Muscle layer of colon (tissue), 2 donors: Measurements from ENCODE around the gene ADAM12.

Source experiments
- H3K27ac ChIP-seq: one replicate; pipeline ENCODE4 v1.7.0; 2013; ENCODE audit warnings: low read depth, mild to moderate bottlenecking, low read length, moderate library complexity
- H3K27me3 ChIP-seq, 2 donors: one replicate each; pipeline ENCODE4 v1.7.0; 2013; ENCODE audit warnings: low read length in 2 of 2, mild to moderate bottlenecking in 2 of 2; ENCODE audit not compliant: insufficient read depth in 2 of 2, control insufficient read depth in 1 of 2
- H3K36me3 ChIP-seq: one replicate; pipeline ENCODE4 v1.7.0; 2013; ENCODE audit warnings: mild to moderate bottlenecking, low read length; ENCODE audit not compliant: insufficient read depth
- H3K4me1 ChIP-seq: one replicate; pipeline ENCODE4 v1.7.0; 2013; ENCODE audit warnings: mild to moderate bottlenecking, low read length; ENCODE audit not compliant: insufficient read depth
- H3K4me3 ChIP-seq, 2 donors: one replicate each; pipeline ENCODE4 v1.7.0; 2013; ENCODE audit warnings: low read length in 2 of 2, low read depth in 1 of 2, mild to moderate bottlenecking in 1 of 2, moderate library complexity in 1 of 2
- H3K9ac ChIP-seq: one replicate; pipeline ENCODE4 v1.7.0; 2013; ENCODE audit warnings: low read length
- H3K9me3 ChIP-seq: one replicate; pipeline ENCODE4 v1.7.0; 2013; ENCODE audit warnings: mild to moderate bottlenecking, low read length
- donor health status: abdominal sarcoma.
- donor health status: Adenocarcinoma of cecum.

ADAM12 gene

DNA sequence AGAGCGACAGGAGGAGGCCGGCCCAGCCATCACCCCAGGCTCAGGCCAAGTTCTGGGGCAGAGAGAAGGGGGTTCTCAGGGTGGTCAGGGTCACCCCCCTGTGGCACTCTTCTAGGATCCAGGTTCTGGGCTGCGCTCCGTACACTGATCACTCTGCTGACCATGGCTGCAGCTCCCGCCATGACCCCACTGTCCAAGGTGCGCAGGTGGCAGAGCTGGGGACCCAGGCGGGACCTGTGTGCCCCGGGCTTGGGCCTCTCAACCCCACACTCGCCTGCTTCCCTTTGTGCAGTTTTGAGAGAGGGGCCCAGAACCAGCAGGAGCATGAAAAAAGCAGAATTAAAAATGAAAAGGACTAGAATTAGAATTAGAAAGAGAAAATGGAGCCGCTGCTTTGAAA is 264.8 kb downstream of the ADAM12 start:
- no peak overlapping the region for H3K4me3 ChIP-seq
- H3K4me1 ChIP-seq: no peaks in the 10 kb centered on the region
- no peaks in the 10 kb centered on the region for H3K9me3 ChIP-seq
- no peak overlapping the region for H3K9ac ChIP-seq
- H3K27ac ChIP-seq: no peak overlapping the region
- H3K36me3 ChIP-seq: no peaks in the 10 kb centered on the region
- no peaks in the 10 kb centered on the region for H3K27me3 ChIP-seq

- no peak overlapping the region for H3K9ac ChIP-seq
- H3K27me3 ChIP-seq: no peaks in the 10 kb centered on the region
- no peaks in the 10 kb centered on the region for H3K36me3 ChIP-seq
- H3K9me3 ChIP-seq: no peaks in the 10 kb centered on the region
- H3K4me3 ChIP-seq: no peak overlapping the region
- no peaks in the 10 kb centered on the region for H3K4me1 ChIP-seq
- no peak overlapping the region for H3K27ac ChIP-seq
Measured at GRCh38 chr10:126122881-126123280, 265.4 kb downstream of the ADAM12 start.

DNA sequence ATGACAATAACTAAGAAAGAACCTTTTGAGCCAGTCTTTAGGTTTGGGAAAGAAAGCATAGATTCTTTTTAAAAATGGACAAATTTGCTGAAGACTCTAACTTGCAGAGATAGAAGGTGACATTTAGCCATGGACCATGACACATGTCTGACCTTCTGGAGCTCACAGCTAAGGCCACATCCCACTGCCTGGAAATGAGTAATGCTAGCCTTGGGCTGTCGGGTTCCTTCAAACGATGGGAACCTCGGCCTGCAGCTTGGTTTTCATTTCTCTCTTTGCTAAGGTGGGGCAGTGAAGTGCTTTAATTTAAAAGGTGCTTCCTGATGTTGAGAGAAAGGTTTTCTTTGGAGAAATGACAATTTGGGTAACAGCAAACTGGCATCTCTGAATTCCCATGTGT is 268.7 kb downstream of the ADAM12 start:
- no peaks in the 10 kb centered on the region for H3K36me3 ChIP-seq
- no peak overlapping the region for H3K27ac ChIP-seq
- no peak overlapping the region for H3K9ac ChIP-seq
- H3K4me1 ChIP-seq: no peaks in the 10 kb centered on the region
- H3K27me3 ChIP-seq: no peaks in the 10 kb centered on the region
- H3K4me3 ChIP-seq: no peak overlapping the region
- no peaks in the 10 kb centered on the region for H3K9me3 ChIP-seq

GRCh38 chr10:126118476-126118875 is 269.8 kb downstream of the ADAM12 start:
- Histone ChIP-seq H3K9ac (no peak overlapping the region), H3K9me3 (no peaks in the 10 kb centered on the region), H3K27me3 (no peaks in the 10 kb centered on the region), H3K27ac (no peak overlapping the region), H3K4me3 (no peak overlapping the region), H3K36me3 (no peaks in the 10 kb centered on the region), H3K4me1 (no peaks in the 10 kb centered on the region)

- Histone ChIP-seq H3K27me3 (no peaks in the 10 kb centered on the region), H3K36me3 (no peaks in the 10 kb centered on the region), H3K27ac (no peak overlapping the region), H3K4me1 (no peaks in the 10 kb centered on the region), H3K9ac (no peak overlapping the region), H3K4me3 (no peak overlapping the region), H3K9me3 (no peaks in the 10 kb centered on the region)
Measured at GRCh38 chr10:126117196-126117595, 271.1 kb downstream of the ADAM12 start.

DNA sequence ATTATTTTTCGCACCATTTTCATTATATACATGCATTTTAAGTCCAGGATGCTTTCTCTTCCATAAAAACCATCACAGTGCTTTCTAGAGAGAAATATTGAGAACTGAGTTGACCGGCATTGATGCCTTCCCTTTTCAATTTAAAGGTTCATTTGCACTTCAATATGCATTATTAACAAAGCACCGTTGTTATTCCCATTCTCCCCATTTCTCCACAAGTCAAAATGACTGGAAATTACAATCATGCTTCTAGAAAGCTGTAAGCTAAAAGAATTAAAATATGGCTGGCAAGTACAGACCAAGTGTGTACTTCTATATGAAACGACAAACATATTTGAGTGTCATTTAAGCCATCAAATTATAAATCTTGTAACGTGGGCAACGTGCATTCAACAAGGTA is 272.4 kb downstream of the ADAM12 start:
- no peak overlapping the region for H3K9ac ChIP-seq
- H3K4me1 ChIP-seq: no peaks in the 10 kb centered on the region
- no peaks in the 10 kb centered on the region for H3K9me3 ChIP-seq
- H3K27ac ChIP-seq: no peak overlapping the region
- H3K4me3 ChIP-seq: no peak overlapping the region
- no peaks in the 10 kb centered on the region for H3K36me3 ChIP-seq
- no peaks in the 10 kb centered on the region for H3K27me3 ChIP-seq

DNA sequence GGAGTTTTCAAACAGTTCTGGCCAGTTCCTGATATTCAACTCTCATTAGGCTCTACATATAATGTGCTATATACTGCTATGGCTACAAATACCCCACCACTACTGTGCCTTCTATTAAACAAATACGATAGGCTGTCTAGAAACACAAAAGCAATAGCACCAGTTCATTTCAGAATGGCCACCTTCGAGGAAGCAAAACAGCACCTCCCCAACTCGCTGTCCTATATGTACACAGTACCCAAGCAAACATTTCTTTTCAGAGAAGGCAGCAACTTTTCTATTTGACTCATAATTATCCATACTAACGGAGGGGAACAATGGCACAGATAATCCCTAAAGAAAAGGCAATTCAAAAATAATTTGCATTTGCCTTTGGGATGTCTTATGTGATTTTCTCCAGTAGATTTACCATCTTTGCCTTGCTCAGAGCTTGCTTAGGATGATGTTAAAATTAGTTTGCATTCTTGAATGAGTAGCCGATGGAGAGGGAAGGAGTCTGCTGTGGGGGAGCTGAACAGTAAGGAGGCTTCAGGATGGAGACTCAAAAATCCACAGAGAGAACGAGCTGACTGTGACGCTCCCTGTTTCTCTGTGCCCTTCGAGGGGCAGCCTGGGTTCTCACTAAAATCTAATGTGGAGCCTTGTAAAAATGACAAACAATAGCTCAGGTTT is 273.3 kb downstream of the ADAM12 start:
- no peak overlapping the region for H3K4me3 ChIP-seq
- H3K36me3 ChIP-seq: no peaks in the 10 kb centered on the region
- H3K27me3 ChIP-seq: no peaks in the 10 kb centered on the region
- H3K9ac ChIP-seq: no peak overlapping the region
- H3K4me1 ChIP-seq: no peaks in the 10 kb centered on the region
- H3K27ac ChIP-seq: no peak overlapping the region
- H3K9me3 ChIP-seq: no peaks in the 10 kb centered on the region

- H3K27ac ChIP-seq: no peak overlapping the region
- no peaks in the 10 kb centered on the region for H3K36me3 ChIP-seq
- H3K9me3 ChIP-seq: no peaks in the 10 kb centered on the region
- no peaks in the 10 kb centered on the region for H3K4me1 ChIP-seq
- no peak overlapping the region for H3K9ac ChIP-seq
- no peaks in the 10 kb centered on the region for H3K27me3 ChIP-seq
- H3K4me3 ChIP-seq: no peak overlapping the region
Measured at GRCh38 chr10:126111516-126111915, 276.8 kb downstream of the ADAM12 start.

- Histone ChIP-seq H3K36me3 (no peaks in the 10 kb centered on the region), H3K9ac (no peak overlapping the region), H3K27ac (no peak overlapping the region), H3K4me1 (no peaks in the 10 kb centered on the region), H3K4me3 (no peak overlapping the region), H3K9me3 (no peaks in the 10 kb centered on the region), H3K27me3 (no peaks in the 10 kb centered on the region)
Measured at GRCh38 chr10:126110489-126111180, 277.6 kb downstream of the ADAM12 start.

DNA sequence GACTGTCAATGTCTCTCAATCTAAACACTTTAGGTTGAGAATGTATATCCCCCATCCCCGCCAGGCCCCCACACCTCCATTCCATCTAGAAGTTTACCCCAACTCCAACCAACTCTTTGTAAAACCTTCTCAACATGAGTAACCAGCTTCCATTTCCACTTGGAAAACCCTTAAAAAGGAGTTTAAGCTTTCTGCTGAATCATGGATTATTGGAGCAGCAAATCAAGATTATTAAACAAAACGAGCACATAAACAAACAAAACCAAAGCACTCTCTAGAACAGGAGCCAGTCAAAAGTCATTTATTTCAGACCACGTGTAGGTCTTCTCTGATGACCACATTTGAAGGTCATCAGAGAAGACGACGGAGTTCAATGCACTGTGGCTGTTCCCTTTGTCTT is 278.4 kb downstream of the ADAM12 start:
- Histone ChIP-seq H3K9me3 (no peaks in the 10 kb centered on the region), H3K9ac (no peak overlapping the region), H3K27me3 (no peaks in the 10 kb centered on the region), H3K4me3 (no peak overlapping the region), H3K36me3 (no peaks in the 10 kb centered on the region), H3K27ac (no peak overlapping the region), H3K4me1 (no peaks in the 10 kb centered on the region)

DNA sequence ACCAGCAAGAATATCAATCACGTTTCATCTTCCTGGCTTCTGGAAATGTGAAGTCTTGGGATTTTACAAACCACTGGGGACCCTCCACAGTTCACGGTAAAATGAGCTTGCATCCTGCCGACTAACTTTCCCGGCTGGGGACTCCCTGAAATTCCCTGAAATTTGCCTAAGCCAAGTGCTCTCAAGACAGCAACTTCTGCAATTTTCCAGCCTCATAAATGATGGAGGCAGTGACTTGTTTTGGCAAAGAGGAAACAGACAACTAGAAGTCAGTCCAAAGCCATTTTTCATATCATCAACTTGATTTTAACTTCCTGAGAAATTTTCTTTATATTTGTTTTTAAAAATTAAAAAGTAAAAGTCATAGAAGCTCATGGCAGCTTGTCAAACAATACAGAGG is 279.6 kb downstream of the ADAM12 start:
- Histone ChIP-seq H3K9me3 (no peaks in the 10 kb centered on the region), H3K36me3 (no peaks in the 10 kb centered on the region), H3K27ac (no peak overlapping the region), H3K9ac (no peak overlapping the region), H3K4me1 (no peaks in the 10 kb centered on the region), H3K4me3 (no peak overlapping the region), H3K27me3 (no peaks in the 10 kb centered on the region)

DNA sequence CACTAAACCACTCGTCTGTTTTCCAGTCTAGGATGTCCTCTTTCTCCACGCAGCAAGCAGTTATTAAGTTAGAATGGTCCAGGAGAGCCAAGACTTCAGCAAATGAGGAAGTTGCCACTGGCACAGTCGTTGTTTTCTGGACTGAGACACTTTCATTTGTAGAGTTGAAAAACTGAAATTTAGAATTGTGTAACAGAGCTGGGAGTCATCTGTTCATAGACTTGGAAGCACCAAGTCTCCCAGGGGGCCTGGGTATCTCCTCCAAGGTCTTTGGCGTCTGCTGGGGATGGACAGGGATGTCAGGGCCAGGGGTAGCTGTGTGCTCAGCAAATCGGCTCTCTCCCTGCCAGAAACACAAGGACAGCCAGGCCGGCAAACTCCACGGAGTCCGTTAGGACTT is 283.5 kb downstream of the ADAM12 start:
- Histone ChIP-seq H3K27ac (no peak overlapping the region), H3K9me3 (no peaks in the 10 kb centered on the region), H3K4me3 (no peak overlapping the region), H3K27me3 (no peaks in the 10 kb centered on the region), H3K36me3 (no peaks in the 10 kb centered on the region), H3K9ac (no peak overlapping the region), H3K4me1 (no peaks in the 10 kb centered on the region)
